CD4-positive, alpha-beta T cell (primary cell): Measurements from ENCODE around the gene CR2. TPM values are rescaled to one million over a fixed set of nuclear protein-coding genes. Genes with fewer than 3 reads are reported as not detected.

Experiments used
- ATAC-seq: fragments of 200-7000 bp; cut with Tn5 transposase; one replicate; pipeline ENCODE4 v1.10.0; 2022; ENCODE audit warnings: mild to moderate bottlenecking; ENCODE audit not compliant: poor library complexity
- CTCF ChIA-PET: fragments of 350-600 bp; sonication (Branson Sonifier 250); formaldehyde crosslinking; loops from one replicate; lab custom pipeline; 2021; ENCODE audit warnings: antibody characterized with exemption, inconsistent platforms; lab: Charles Lee
- POLR2A ChIA-PET: fragments of 350-600 bp; sonication (Branson Sonifier 250); formaldehyde crosslinking; loops from one replicate; lab custom pipeline; 2021; ENCODE audit warnings: antibody characterized with exemption, inconsistent platforms; lab: Charles Lee
- DNase-seq, 14 experiments: peaks; one replicate each; pipeline ENCODE4 v3.0.0-alpha.2; 2013 to 2020; ENCODE audit warnings: mixed read lengths in 2 of 14
- H3K27ac ChIP-seq, 2 donors: one replicate each; pipeline versions ENCODE4 v1.5.1 to v1.7.0; 2013; ENCODE audit warnings: low read length in 2 of 2, low read depth in 1 of 2, mild to moderate bottlenecking in 1 of 2
- H3K27me3 ChIP-seq, 2 experiments: 1 replicate in 1 of 2; 2 replicates in 1 of 2; pipeline versions ENCODE4 v1.6.1 to v1.7.0; 2013; ENCODE audit warnings: low read length in 2 of 2, control low read depth in 1 of 2, mild to moderate bottlenecking in 1 of 2, moderate library complexity in 1 of 2; ENCODE audit not compliant: insufficient read depth in 2 of 2, control insufficient read depth in 1 of 2
- H3K36me3 ChIP-seq: one replicate; pipeline ENCODE4 v1.6.1; 2013; ENCODE audit warnings: low read length, control low read depth; ENCODE audit not compliant: insufficient read depth
- H3K4me1 ChIP-seq: one replicate; pipeline ENCODE4 v1.6.1; 2013; ENCODE audit warnings: low read length, control low read depth; ENCODE audit not compliant: insufficient read depth
- H3K4me3 ChIP-seq: one replicate; pipeline ENCODE4 v1.5.1; 2013; ENCODE audit warnings: mild to moderate bottlenecking, low read length, moderate library complexity
- H3K9me3 ChIP-seq, 2 experiments: 1 replicate in 1 of 2; 2 replicates in 1 of 2; pipeline versions ENCODE4 v1.6.1 to v1.7.0; 2013; ENCODE audit warnings: low read length in 2 of 2, mild to moderate bottlenecking in 2 of 2, control low read depth in 1 of 2, moderate library complexity in 1 of 2; ENCODE audit not compliant: control insufficient read depth in 1 of 2, insufficient read depth in 1 of 2
- H3K27ac Mint-ChIP-seq: one replicate; pipeline ENCODE4 v1.8.0; 2020; ENCODE audit warnings: mixed read lengths
- H3K27me3 Mint-ChIP-seq: one replicate; pipeline ENCODE4 v1.8.0; 2021; ENCODE audit warnings: mixed read lengths
- H3K36me3 Mint-ChIP-seq: one replicate; pipeline ENCODE4 v1.8.0; 2021; ENCODE audit warnings: low read depth, mixed read lengths
- H3K4me1 Mint-ChIP-seq: one replicate; pipeline ENCODE4 v1.8.0; 2021; ENCODE audit warnings: low read depth, mixed read lengths
- H3K4me3 Mint-ChIP-seq: one replicate; pipeline ENCODE4 v1.8.0; 2020; ENCODE audit warnings: mild to moderate bottlenecking, mixed read lengths
- H3K9me3 Mint-ChIP-seq: one replicate; pipeline ENCODE4 v1.8.0; 2020; ENCODE audit warnings: mixed read lengths
- intact Hi-C, 2 experiments: fragments of 100-400 bp; cut with DNase I in 1 of 2; cut with micrococcal nuclease in 1 of 2; formaldehyde crosslinking; loops; one replicate each; pipeline versions ENCODE4 v1.15.1 to v1.9.0; 2023 to 2025; cut with DNase I, micrococcal nuclease
- total RNA-seq, 174 experiments: library from RNA in 2 of 174; stranded (reverse) in 2 of 174; gene quantifications; one replicate each; pipeline ENCODE4 v1.2.3 and lab custom pipeline; 2021 to 2026
- TF ChIP-seq, protein P1 (sequence below): fragments of 200-600 bp; IDR thresholded peaks from one replicate; pipeline ENCODE4 v1.8.0; 2022; ENCODE audit warnings: antibody characterized with exemption, mild to moderate bottlenecking

The CR2 gene
- total RNA-seq, 2 experiments from 2014 or later: 1.2 TPM

DNA sequence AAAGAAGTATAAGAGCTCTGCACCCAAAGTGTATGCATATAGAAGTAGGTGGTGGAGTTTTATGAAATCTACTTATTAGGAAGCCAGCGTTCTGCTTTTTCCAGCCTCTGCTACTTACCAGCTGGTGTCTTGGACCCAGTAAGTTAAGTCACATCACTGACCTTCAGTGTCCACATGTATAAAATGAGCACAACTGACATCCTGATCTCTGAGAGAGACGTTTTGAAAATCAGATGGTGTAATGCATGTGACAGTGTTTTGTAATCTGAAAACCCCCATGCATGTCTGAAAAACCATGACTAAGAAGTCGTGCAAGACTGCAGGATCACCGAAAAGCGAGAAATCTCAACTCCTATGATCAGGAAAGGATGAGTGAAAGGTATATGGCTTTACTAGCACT, 43.8 kb downstream of the CR2 start:
- Mint-ChIP-seq H3K4me3 (no peak overlapping the region), H3K4me1 (peaks cover 16% of the 10 kb centered on the region), H3K27ac (no peak overlapping the region), H3K9me3 (no peaks in the 10 kb centered on the region), H3K36me3 (no peaks in the 10 kb centered on the region), H3K27me3 (peaks cover 48% of the 10 kb centered on the region)
- H3K27ac ChIP-seq: no peak overlapping the region
- ATAC-seq: no peak
- H3K4me3 ChIP-seq: no peak overlapping the region
- TF ChIP-seq, protein P1, sequence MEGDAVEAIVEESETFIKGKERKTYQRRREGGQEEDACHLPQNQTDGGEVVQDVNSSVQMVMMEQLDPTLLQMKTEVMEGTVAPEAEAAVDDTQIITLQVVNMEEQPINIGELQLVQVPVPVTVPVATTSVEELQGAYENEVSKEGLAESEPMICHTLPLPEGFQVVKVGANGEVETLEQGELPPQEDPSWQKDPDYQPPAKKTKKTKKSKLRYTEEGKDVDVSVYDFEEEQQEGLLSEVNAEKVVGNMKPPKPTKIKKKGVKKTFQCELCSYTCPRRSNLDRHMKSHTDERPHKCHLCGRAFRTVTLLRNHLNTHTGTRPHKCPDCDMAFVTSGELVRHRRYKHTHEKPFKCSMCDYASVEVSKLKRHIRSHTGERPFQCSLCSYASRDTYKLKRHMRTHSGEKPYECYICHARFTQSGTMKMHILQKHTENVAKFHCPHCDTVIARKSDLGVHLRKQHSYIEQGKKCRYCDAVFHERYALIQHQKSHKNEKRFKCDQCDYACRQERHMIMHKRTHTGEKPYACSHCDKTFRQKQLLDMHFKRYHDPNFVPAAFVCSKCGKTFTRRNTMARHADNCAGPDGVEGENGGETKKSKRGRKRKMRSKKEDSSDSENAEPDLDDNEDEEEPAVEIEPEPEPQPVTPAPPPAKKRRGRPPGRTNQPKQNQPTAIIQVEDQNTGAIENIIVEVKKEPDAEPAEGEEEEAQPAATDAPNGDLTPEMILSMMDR: no peak
- no peaks in the 10 kb centered on the region for H3K36me3 ChIP-seq
- CTCF ChIA-PET: interaction anchor here (2.1 kb wide), 1 partner anchor 43 kb away, joined by 18 read pairs; the partner anchor contains the start of gene CR2
- H3K27me3 ChIP-seq: peaks cover 0 to 18% of the 10 kb centered on the region in 2 experiments
- no peaks in the 10 kb centered on the region for H3K9me3 ChIP-seq
- DNase-seq: peak in 2 of 14 experiments; percentile 50 to 56
- POLR2A ChIA-PET: no interaction called here
- peaks cover 16% of the 10 kb centered on the region for H3K4me1 ChIP-seq
- intact Hi-C loops: loop anchor here (2.0 kb wide), 3 partner anchors 43 to 317 kb away; partner anchors contain the start of gene CR2 (in 2 of the 2)

DNA sequence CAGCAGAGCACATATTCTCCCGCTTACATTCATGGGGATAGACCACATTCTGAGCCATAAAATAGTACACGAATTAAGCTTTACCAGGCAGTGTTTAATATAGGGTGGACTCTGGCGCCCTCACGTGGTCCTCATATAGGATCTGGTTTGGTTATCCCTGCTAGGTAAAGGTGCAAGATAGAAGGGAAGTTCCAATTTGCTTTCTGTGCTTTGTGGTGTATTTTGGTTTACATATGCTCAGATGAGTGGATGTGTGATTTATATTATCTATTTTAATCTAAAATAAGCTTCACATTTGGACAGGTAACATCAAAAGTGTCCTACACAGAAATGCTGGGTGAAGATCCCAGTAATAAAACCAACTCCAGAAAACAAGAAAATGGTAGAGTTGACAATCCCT, 45.4 kb downstream of the CR2 start:
- TF ChIP-seq, protein P1: peak; percentile 80
- intact Hi-C loops: loop anchor here (1.0 to 2.0 kb wide), 5 partner anchors 45 to 449 kb away; partner anchors contain the start of gene CR2 (in 2 of the 2)
- Mint-ChIP-seq H3K27ac (no peak overlapping the region), H3K4me1 (peaks cover 16% of the 10 kb centered on the region), H3K36me3 (no peaks in the 10 kb centered on the region), H3K9me3 (no peaks in the 10 kb centered on the region), H3K27me3 (peaks cover 58% of the 10 kb centered on the region), H3K4me3 (no peak overlapping the region)
- Histone ChIP-seq H3K27ac (no peak overlapping the region), H3K4me1 (peaks cover 16% of the 10 kb centered on the region), H3K36me3 (no peaks in the 10 kb centered on the region), H3K4me3 (no peak overlapping the region), H3K9me3 (no peaks in the 10 kb centered on the region), H3K27me3 (peaks cover 0 to 18% of the 10 kb centered on the region in 2 experiments)
- POLR2A ChIA-PET: interaction anchor here (1.5 kb wide), 1 partner anchor 45 kb away, joined by 5 read pairs; the partner anchor contains the start of gene CR2
- DNase-seq: peak; percentile 54 to 87 (median 62)
- ATAC-seq: peak; percentile 82
- CTCF ChIA-PET: interaction anchor here (0.6 to 2.1 kb wide), 16 partner anchors 8 to 765 kb away, joined by 3 to 25 read pairs (median 4); partner anchors contain the start of gene CR2

DNA sequence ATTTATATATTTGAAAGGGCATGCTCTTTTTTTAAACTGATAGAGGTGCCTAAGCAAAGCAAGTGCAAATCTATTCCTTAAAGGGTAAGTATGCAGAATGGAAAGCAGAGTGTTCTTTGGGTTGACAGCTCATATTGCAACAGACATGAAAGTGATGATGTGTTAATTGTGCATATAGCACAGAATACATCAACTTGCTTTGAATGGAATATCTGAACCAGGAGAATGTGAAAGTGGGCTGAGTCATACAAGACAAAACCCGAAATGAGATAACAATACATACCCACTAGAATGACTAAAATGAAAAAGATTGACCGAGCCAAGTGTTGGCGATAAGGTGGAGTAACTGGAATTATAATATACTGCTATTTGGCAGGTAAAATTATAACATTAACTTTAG, 46.2 kb downstream of the CR2 start:
- peaks cover 16% of the 10 kb centered on the region for H3K4me1 Mint-ChIP-seq
- H3K27me3 Mint-ChIP-seq: peaks cover 57% of the 10 kb centered on the region
- ATAC-seq (no peak), DNase-seq (no peak)
- Histone ChIP-seq H3K27ac (no peak overlapping the region), H3K4me3 (no peak overlapping the region), H3K9me3 (no peaks in the 10 kb centered on the region), H3K27me3 (peaks cover 0 to 18% of the 10 kb centered on the region in 2 experiments), H3K4me1 (peaks cover 16% of the 10 kb centered on the region), H3K36me3 (no peaks in the 10 kb centered on the region)
- no peaks in the 10 kb centered on the region for H3K9me3 Mint-ChIP-seq
- POLR2A ChIA-PET: interaction anchor here (0.6 kb wide), 1 partner anchor 447 kb away, joined by 3 read pairs; no protein-coding TSS in a partner anchor
- H3K27ac Mint-ChIP-seq: no peak overlapping the region
- intact Hi-C loops: loop anchor here in 1 of 2 experiments (5.0 kb wide), 1 partner anchor 868 kb away; no protein-coding TSS in a partner anchor
- CTCF ChIA-PET: interaction anchor here (0.9 to 2.1 kb wide), 8 partner anchors 46 to 766 kb away, joined by 3 to 25 read pairs (median 5); partner anchors contain the start of gene CR2
- TF ChIP-seq, protein P1: no peak
- no peaks in the 10 kb centered on the region for H3K36me3 Mint-ChIP-seq
- no peak overlapping the region for H3K4me3 Mint-ChIP-seq
